ENCODE data around the gene SPX. TPM values are rescaled to one million over a fixed set of nuclear protein-coding genes. Genes with fewer than 3 reads are reported as not detected.

The SPX gene
- total RNA-seq, 3 donors from 2014 or later (not counting 1 experiment from before 2014, with no cell fraction given), result 1.2 to 1.4 TPM; not detected in 1

DNA sequence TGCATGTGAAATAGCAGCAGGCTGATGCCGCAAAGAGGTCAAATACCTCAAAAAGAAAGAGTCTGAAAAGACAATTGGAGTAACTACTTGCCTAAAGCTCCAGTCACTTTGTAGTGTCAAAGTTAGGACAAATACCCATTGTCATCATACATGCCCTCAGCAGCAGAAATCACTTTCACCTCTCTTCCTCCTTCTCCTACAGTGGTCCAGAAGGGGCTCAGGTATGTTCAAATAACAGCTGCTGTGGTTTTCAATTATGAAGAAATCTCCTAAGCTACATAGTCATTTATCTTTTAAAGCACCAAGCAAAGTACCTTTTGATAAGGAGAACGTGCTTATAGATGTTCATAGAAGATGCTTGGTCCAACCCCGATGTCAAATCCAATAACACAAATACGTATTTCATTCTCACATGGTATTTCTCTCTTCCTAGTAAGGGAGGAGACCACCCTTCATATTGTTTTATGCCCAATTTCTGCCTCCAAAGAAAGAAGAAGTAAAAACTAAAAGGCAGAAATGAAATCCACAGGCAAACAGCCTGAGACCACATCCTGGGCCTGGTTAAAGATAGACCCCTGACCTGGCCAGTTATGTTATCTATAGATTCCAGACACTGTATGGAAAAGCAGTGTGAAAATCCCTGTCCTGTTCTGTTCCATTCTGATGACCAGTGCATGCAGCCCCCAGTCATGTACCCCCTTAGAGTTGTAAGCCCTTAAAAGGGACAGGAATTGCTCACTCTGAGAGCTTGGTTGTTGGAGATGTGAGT lies 54.8 kb downstream of the SPX start:
- Histone ChIP-seq H3K36me3 (ENCODE audit: control insufficient read depth, insufficient read depth, low read length) (no peaks in the 10 kb centered on the region), H3K27me3 (ENCODE audit: control insufficient read depth, insufficient read depth, low read length) (no peaks in the 10 kb centered on the region), H3K4me3 (ENCODE audit: low read length) (no peak overlapping the region), H3K4me1 (ENCODE audit: control insufficient read depth, insufficient read depth, low read length) (no peaks in the 10 kb centered on the region), H3K27ac (ENCODE audit: low read length) (no peak overlapping the region), H3K9me3 (ENCODE audit: control insufficient read depth, insufficient read depth, low read length) (no peaks in the 10 kb centered on the region)
- Mint-ChIP-seq H3K9me3 (peaks cover 0 to 2% of the 10 kb centered on the region in 2 donors), H3K36me3 (no peaks in the 10 kb centered on the region), H3K4me3 (no peak overlapping the region), H3K27ac (no peak overlapping the region), H3K27me3 (ENCODE audit: low read depth in 2 of 2) (peaks cover 16 to 21% of the 10 kb centered on the region in 2 donors), H3K4me1 (no peaks in the 10 kb centered on the region)
- TF ChIP-seq, protein P1, sequence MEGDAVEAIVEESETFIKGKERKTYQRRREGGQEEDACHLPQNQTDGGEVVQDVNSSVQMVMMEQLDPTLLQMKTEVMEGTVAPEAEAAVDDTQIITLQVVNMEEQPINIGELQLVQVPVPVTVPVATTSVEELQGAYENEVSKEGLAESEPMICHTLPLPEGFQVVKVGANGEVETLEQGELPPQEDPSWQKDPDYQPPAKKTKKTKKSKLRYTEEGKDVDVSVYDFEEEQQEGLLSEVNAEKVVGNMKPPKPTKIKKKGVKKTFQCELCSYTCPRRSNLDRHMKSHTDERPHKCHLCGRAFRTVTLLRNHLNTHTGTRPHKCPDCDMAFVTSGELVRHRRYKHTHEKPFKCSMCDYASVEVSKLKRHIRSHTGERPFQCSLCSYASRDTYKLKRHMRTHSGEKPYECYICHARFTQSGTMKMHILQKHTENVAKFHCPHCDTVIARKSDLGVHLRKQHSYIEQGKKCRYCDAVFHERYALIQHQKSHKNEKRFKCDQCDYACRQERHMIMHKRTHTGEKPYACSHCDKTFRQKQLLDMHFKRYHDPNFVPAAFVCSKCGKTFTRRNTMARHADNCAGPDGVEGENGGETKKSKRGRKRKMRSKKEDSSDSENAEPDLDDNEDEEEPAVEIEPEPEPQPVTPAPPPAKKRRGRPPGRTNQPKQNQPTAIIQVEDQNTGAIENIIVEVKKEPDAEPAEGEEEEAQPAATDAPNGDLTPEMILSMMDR (IDR thresholded peaks at IDR 0.05), result no peak
- DNase-seq (no peak), ATAC-seq (no peak)
- intact Hi-C loops (cut with micrococcal nuclease), result no loop called here
- whole genome bisulfite sequencing (ENCODE audit: insufficient coverage), result 60% methylated on average over 4 of the region's 4 CpGs

Other genes starting within 250 kb of the SPX start
- not detected for gene SLCO1A2, start 191.4 kb upstream of the SPX start, total RNA-seq
- gene IAPP, start 153.4 kb upstream of the SPX start, total RNA-seq, result not detected
- gene PYROXD1, start 88.6 kb upstream of the SPX start, total RNA-seq, result 10 to 100 TPM; 44.2 to 64.7 (median 46.8) TPM
- 10 to 100 TPM; 39.4 to 46.8 (median 40.1) TPM for gene RECQL, start 24.7 kb upstream of the SPX start, total RNA-seq
- 10 to 100 TPM; 30.9 to 38.0 (median 33.1) TPM for gene GOLT1B, start 24.5 kb upstream of the SPX start, total RNA-seq
- not detected for gene GYS2, start 78.6 kb downstream of the SPX start, total RNA-seq
- gene LDHB, start 131.5 kb downstream of the SPX start, total RNA-seq, result 100 to 1,000 TPM; 116 to 167 (median 125) TPM
- not detected for gene KCNJ8, start 248.4 kb downstream of the SPX start, total RNA-seq